HepG2 (cell line): ENCODE measurements around the gene EPDR1. TPM values are rescaled to one million over a fixed set of nuclear protein-coding genes. Genes with fewer than 3 reads are reported as not detected.

Experiments used
- ATAC-seq: fragments of 200-7000 bp; cut with Tn5 transposase; 3 replicates; pipeline ENCODE4 v1.9.1; 2020; ENCODE audit warnings: mild to moderate bottlenecking, moderate library complexity
- BruUV-seq: library from RNA; stranded (reverse); fragments of 400-500 nt; replicated peaks from 2 replicates; lab custom pipeline; 2021; lab: Mats Ljungman, UMichigan
- CTCF ChIA-PET: fragments of 300-600 bp; formaldehyde crosslinking; extraction: SDS; loops from one replicate; lab custom pipeline; 2021; ENCODE audit warnings: low total read pairs, inconsistent platforms, low intra/inter-chr PET ratio; lab: Yijun Ruan, JAX
- POLR2A ChIA-PET: fragments of 350-600 bp; sonication (Branson Sonifier 250); formaldehyde crosslinking; loops from one replicate; lab custom pipeline; 2020; ENCODE audit warnings: antibody characterized with exemption, inconsistent platforms; lab: Yijun Ruan, JAX
- DNase-seq: peaks from one replicate; pipeline ENCODE4 v3.0.0-alpha.2; 2015; ENCODE audit warnings: low spot score
- FAIRE-seq: peaks from 3 replicates; lab custom pipeline; 2011; peaks lifted over from hg19 to GRCh38; lab: Jason Lieb, UNC
- H2AFZ ChIP-seq: one replicate; pipeline ENCODE4 v1.6.1; 2011; ENCODE audit warnings: low read length, inconsistent platforms
- H3K27ac ChIP-seq: fragments of 300-600 bp; 3 replicates; pipeline ENCODE4 v1.8.0; 2011; ENCODE audit warnings: mixed run types, mild to moderate bottlenecking, mixed read lengths, low read length, inconsistent platforms; ENCODE audit not compliant: insufficient read depth; ENCODE audit errors: extremely low read length
- H3K27me3 ChIP-seq, 2 experiments: fragments of 200-600 bp in 1 of 2; 2 replicates in 1 of 2; 3 replicates in 1 of 2; pipeline versions ENCODE4 v1.6.0 to v1.8.0; 2011; ENCODE audit warnings: low read length in 2 of 2, mild to moderate bottlenecking in 2 of 2, moderate library complexity in 2 of 2, inconsistent platforms in 1 of 2; ENCODE audit not compliant: insufficient read depth in 2 of 2, control insufficient read depth in 1 of 2
- H3K36me3 ChIP-seq, 2 experiments: fragments of 200-600 bp in 1 of 2; replicated peaks in 1 of 2; 2 replicates in 1 of 2; 3 replicates in 1 of 2; pipeline versions ENCODE4 v1.5.1 to v1.8.0; 2011; ENCODE audit warnings: low read length in 2 of 2, inconsistent platforms in 1 of 2; ENCODE audit not compliant: insufficient read depth in 2 of 2, control insufficient read depth in 1 of 2
- H3K4me1 ChIP-seq: 2 replicates; pipeline ENCODE4 v1.5.1; 2012; ENCODE audit warnings: low read length, inconsistent platforms; ENCODE audit not compliant: insufficient read depth
- H3K4me2 ChIP-seq: 2 replicates; pipeline ENCODE4 v1.6.0; 2011; ENCODE audit warnings: low read depth, low read length, inconsistent platforms
- H3K4me3 ChIP-seq, 3 experiments: fragments of 200-600 bp in 1 of 3; sonication (generic), shearing (Covaris generic) in 1 of 3; replicated peaks in 1 of 3; 2 replicates each; pipeline ENCODE4 v1.5.1; 2011 to 2016; ENCODE audit warnings: low read length in 3 of 3, inconsistent platforms in 2 of 3, low read depth in 2 of 3, mild to moderate bottlenecking in 2 of 3, control low read depth in 1 of 3, mixed read lengths in 1 of 3; ENCODE audit not compliant: insufficient read depth in 1 of 3
- H3K79me2 ChIP-seq: one replicate; pipeline ENCODE4 v1.6.1; 2011; ENCODE audit warnings: low read length, inconsistent platforms; ENCODE audit not compliant: insufficient read depth
- H3K9ac ChIP-seq: 2 replicates; pipeline ENCODE4 v1.6.0; 2011; ENCODE audit warnings: mild to moderate bottlenecking, low read depth, low read length, inconsistent platforms; ENCODE audit not compliant: insufficient read depth
- H3K9me3 ChIP-seq: 2 replicates; pipeline ENCODE4 v1.5.1; 2012; ENCODE audit warnings: mild to moderate bottlenecking, low read length
- H4K20me1 ChIP-seq: 2 replicates; pipeline ENCODE4 v1.6.0; 2011; ENCODE audit warnings: inconsistent platforms, mild to moderate bottlenecking, low read length, moderate library complexity; ENCODE audit not compliant: insufficient read depth
- BCLAF1 ChIP-seq: fragments of 450-650 bp; IDR thresholded peaks from 2 replicates; pipeline ENCODE4 v1.6.1; 2017; ENCODE audit warnings: mild to moderate bottlenecking
- CC2D1A ChIP-seq: sonication (generic); formaldehyde crosslinking; IDR thresholded peaks from 2 replicates; pipeline ENCODE4 v1.8.1; 2023; ENCODE audit warnings: mild to moderate bottlenecking, missing genetic modification reagents
- CENPBD1 ChIP-seq: sonication (generic); formaldehyde crosslinking; IDR thresholded peaks from 2 replicates; pipeline ENCODE4 v1.8.0; 2022; ENCODE audit warnings: missing genetic modification reagents, low read depth, mild to moderate bottlenecking, borderline replicate concordance
- DMAP1 ChIP-seq: IDR thresholded peaks from 2 replicates; pipeline ENCODE4 v1.6.1; 2016
- JUND ChIP-seq: sonication (generic); formaldehyde crosslinking; IDR thresholded peaks from 2 replicates; pipeline ENCODE4 v1.8.0; 2022; ENCODE audit warnings: mild to moderate bottlenecking, missing genetic modification reagents
- KDM5A ChIP-seq: fragments of 200-600 bp; sonication (generic); IDR thresholded peaks from 2 replicates; pipeline ENCODE4 v1.7.0; 2018; ENCODE audit warnings: antibody characterized with exemption, mild to moderate bottlenecking, low read length, borderline replicate concordance
- POLR2G ChIP-seq: fragments of 200-400 bp; formaldehyde crosslinking; IDR thresholded peaks from 2 replicates; pipeline ENCODE4 v1.6.1; 2018; ENCODE audit warnings: mild to moderate bottlenecking, low read depth, low read length, moderate library complexity
- SNAI1 ChIP-seq: sonication (generic); formaldehyde crosslinking; IDR thresholded peaks from 2 replicates; pipeline ENCODE4 v1.5.0; 2020; ENCODE audit warnings: mild to moderate bottlenecking, missing genetic modification reagents, borderline replicate concordance
- YY1 ChIP-seq: IDR thresholded peaks from 2 replicates; pipeline ENCODE4 v1.6.1; 2011; ENCODE audit warnings: low read length, low read depth, moderate library complexity, mild to moderate bottlenecking; ENCODE audit not compliant: insufficient read depth, insufficient replicate concordance
- ZFP36L2 ChIP-seq: sonication (generic); formaldehyde crosslinking; IDR thresholded peaks from 2 replicates; pipeline ENCODE4 v1.4.0; 2020; ENCODE audit warnings: missing genetic modification reagents
- ZNF337 ChIP-seq: sonication (generic); formaldehyde crosslinking; IDR thresholded peaks from 2 replicates; pipeline ENCODE4 v1.5.1; 2020; ENCODE audit warnings: missing genetic modification reagents, low read depth, mild to moderate bottlenecking, borderline replicate concordance
- ZNF510 ChIP-seq: sonication (generic); formaldehyde crosslinking; IDR thresholded peaks from 2 replicates; pipeline ENCODE4 v1.4.0; 2020; ENCODE audit warnings: low read depth, mild to moderate bottlenecking, missing genetic modification reagents
- ZNF724P ChIP-seq: sonication (generic); formaldehyde crosslinking; IDR thresholded peaks from 2 replicates; pipeline ENCODE4 v1.8.0; 2022; ENCODE audit warnings: missing genetic modification reagents, borderline replicate concordance
- ZNF839 ChIP-seq: sonication (generic); formaldehyde crosslinking; IDR thresholded peaks from 2 replicates; pipeline ENCODE4 v1.4.0; 2020; ENCODE audit warnings: missing genetic modification reagents, mild to moderate bottlenecking, borderline replicate concordance
- WGBS: methylation state at CpG from one replicate; pipeline ENCODE4 v1.1.6; 2017; ENCODE audit warnings: low lambda C conversion rate; 5-methylcytosine and 5-hydroxymethylcytosine counted together
- in situ Hi-C: cut with HindIII; loops from 2 replicates; pipeline ENCODE4 v1.10.0; 2017; ENCODE audit warnings: low pct_unique_long_range_greater_than_20kb; ENCODE audit not compliant: extremely low pct_ligation_motif_present
- intact Hi-C: fragments of 100-400 bp; cut with micrococcal nuclease; formaldehyde crosslinking; loops from one replicate; pipeline ENCODE4 v1.10.0; 2022; ENCODE audit not compliant: unreplicated experiment
- polyA plus RNA-seq, 8 experiments: library from polyadenylated mRNA; depleted of rRNA in 3 of 8; stranded (reverse) in 7 of 8; unstranded in 1 of 8; fragments of >200 nt; fragmentation: Illumina TruSeq in 4 of 8; extraction: Trizol in 4 of 8; gene quantifications; 2 replicates each; pipeline versions ENCODE4 v1.2.1 to v1.2.3, GENCODE V29; 2011 to 2016; ENCODE audit warnings: low read depth in 4 of 8, missing spikeins in 1 of 8, mixed read lengths in 1 of 8; ENCODE audit not compliant: insufficient read depth in 1 of 8
- total RNA-seq, 5 experiments: library from RNA; depleted of rRNA; stranded (reverse); fragments of >200 nt; fragmentation: Illumina TruSeq; extraction: Trizol; gene quantifications; 2 replicates each; pipeline ENCODE4 v1.2.3, GENCODE V29; 2016; ENCODE audit warnings: low read depth in 1 of 5
- TF ChIP-seq, protein P1 (sequence below): sonication (generic); formaldehyde crosslinking; IDR thresholded peaks from 2 replicates; pipeline ENCODE4 v1.4.0; 2020; ENCODE audit warnings: mild to moderate bottlenecking, missing genetic modification reagents

The EPDR1 gene
- total and polyA plus RNA-seq, 2 of the 13 experiments (the other 11 are each of a cell fraction or from before 2014, with no cell fraction given): 38.3 to 50.2 TPM

GRCh38 chr7:37921876-37922275 lies 1.4 kb downstream of the EPDR1 start:
- intact Hi-C loops: no loop called here
- 56% methylated on average over 4 of the region's 4 CpGs for WGBS
- Histone ChIP-seq H3K4me1 (peaks cover 64% of the 10 kb centered on the region), H3K9me3 (peaks cover 20% of the 10 kb centered on the region), H3K27ac (peak overlapping the region; percentile 89), H3K27me3 (no peaks in the 10 kb centered on the region), H3K36me3 (peaks cover 3 to 7% of the 10 kb centered on the region in 2 experiments; a peak in 4 of 5 replicates), H3K79me2 (peaks cover 51% of the 10 kb centered on the region), H4K20me1 (peaks cover 4% of the 10 kb centered on the region; the same call in 1 of the 2 replicates), H2AFZ (no peak overlapping the region)
- no peak for FAIRE-seq
- TF ChIP-seq JUND (CRISPR knock-in tag) (no peak), ZNF337 (CRISPR knock-in tag) (no peak), CENPBD1 (CRISPR knock-in tag) (no peak)
- TF ChIP-seq, protein P1, sequence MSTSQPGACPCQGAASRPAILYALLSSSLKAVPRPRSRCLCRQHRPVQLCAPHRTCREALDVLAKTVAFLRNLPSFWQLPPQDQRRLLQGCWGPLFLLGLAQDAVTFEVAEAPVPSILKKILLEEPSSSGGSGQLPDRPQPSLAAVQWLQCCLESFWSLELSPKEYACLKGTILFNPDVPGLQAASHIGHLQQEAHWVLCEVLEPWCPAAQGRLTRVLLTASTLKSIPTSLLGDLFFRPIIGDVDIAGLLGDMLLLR (CRISPR knock-in tag): no peak
- TF ChIP-seq, all 625 proteins: peak for 0
- peak overlapping the region; percentile 97 for H3K9ac ChIP-seq
- in situ Hi-C loops: loop anchor here (25.0 kb wide), 1 partner anchor 415 kb away; no protein-coding TSS in a partner anchor
- peak overlapping the region; percentile 90 for H3K4me2 ChIP-seq
- CTCF ChIA-PET: no interaction called here
- BruUV-seq: TSS peak; percentile 53
- DNase-seq (no peak), ATAC-seq (no peak)
- H3K4me3 ChIP-seq: peak overlapping the region; percentile 79 to 91 (median 87)
- POLR2A ChIA-PET: interaction anchor here (0.8 to 3.7 kb wide), 3 partner anchors 9 to 22 kb away, joined by 4 to 68 read pairs (median 14); no protein-coding TSS in a partner anchor

- POLR2A ChIA-PET: no interaction called here
- Histone ChIP-seq H3K4me2 (no peak overlapping the region), H3K4me3 (no peak overlapping the region), H4K20me1 (peaks cover 4% of the 10 kb centered on the region; the same call in 1 of the 2 replicates), H3K9ac (no peak overlapping the region), H3K9me3 (peaks cover 20% of the 10 kb centered on the region), H3K27me3 (no peaks in the 10 kb centered on the region), H3K4me1 (peaks cover 67% of the 10 kb centered on the region), H3K79me2 (peaks cover 69% of the 10 kb centered on the region), H3K27ac (no peak overlapping the region), H3K36me3 (peaks cover 3 to 7% of the 10 kb centered on the region in 2 experiments; a peak in 4 of 5 replicates), H2AFZ (no peak overlapping the region)
- 88% methylated on average over 1 of the region's 1 CpG for WGBS
- no peak for ATAC-seq
- intact Hi-C loops: no loop called here
- CTCF ChIA-PET: no interaction called here
- no peak for DNase-seq
- in situ Hi-C loops: loop anchor here (25.0 kb wide), 1 partner anchor 413 kb away; no protein-coding TSS in a partner anchor
- FAIRE-seq: no peak
- BruUV-seq: no TSS peak
- no peak for TF ChIP-seq ZNF839 (CRISPR knock-in tag)
- TF ChIP-seq BCLAF1: no peak
- TF ChIP-seq CC2D1A: no peak
- TF ChIP-seq ZFP36L2: no peak
- no peak for TF ChIP-seq KDM5A
- TF ChIP-seq POLR2G: no peak
- no peak for TF ChIP-seq DMAP1 (CRISPR knock-in tag)
- TF ChIP-seq SNAI1: no peak
- no peak for TF ChIP-seq ZNF510 (CRISPR knock-in tag)
- TF ChIP-seq ZNF724P (CRISPR knock-in tag): no peak
- no peak for TF ChIP-seq YY1
Observed at GRCh38 chr7:37923996-37924395, 3.6 kb downstream of the EPDR1 start.
